Measurements from ENCODE around the gene OR2AE1.
"Not testable (repeated sequence)": the region's sequence is repeated elsewhere in the genome, so short reads cannot be mapped to it uniquely, and the experiment has no call there.

OR2AE1 gene

GRCh38 chr7:99876933-99877332 is at the start of gene OR2AE1:
TSS of gene OR2AE1 (minus strand) at chr7:99877033. CDS start at chr7:99877033, 0 bp downstream.
- no peak for DNase-seq

- no peak for DNase-seq
These were observed 49.5 kb upstream of the OR2AE1 start for GRCh38 chr7:99926321-99926720.

GRCh38 chr7:99923200-99923599 is 46.4 kb upstream of the OR2AE1 start:
- DNase-seq, result no peak

GRCh38 chr7:99920149-99920548 is 43.3 kb upstream of the OR2AE1 start:
- DNase-seq, result no peak

- no peak for DNase-seq
These were observed 42.9 kb upstream of the OR2AE1 start for GRCh38 chr7:99919814-99920112.

GRCh38 chr7:99918959-99919813 is 42.4 kb upstream of the OR2AE1 start, which contains the start of gene TRIM4:
TSS of gene TRIM4 (minus strand) at chr7:99919530. CDS start at chr7:99919401, 129 bp downstream.
- peak; percentile 82 for DNase-seq

- DNase-seq, result no peak
These were observed 34.1 kb upstream of the OR2AE1 start for GRCh38 chr7:99910976-99911375.

GRCh38 chr7:99901581-99901980 is 24.7 kb upstream of the OR2AE1 start:
- no peak for DNase-seq

- DNase-seq, result no peak
These were observed 23.1 kb upstream of the OR2AE1 start for GRCh38 chr7:99899830-99900519.

- no peak for DNase-seq
These were observed 22.0 kb upstream of the OR2AE1 start for GRCh38 chr7:99898836-99899235.

GRCh38 chr7:99898023-99898357 is 21.2 kb upstream of the OR2AE1 start:
- no peak for DNase-seq

GRCh38 chr7:99897322-99898022 is 20.6 kb upstream of the OR2AE1 start:
- no peak for DNase-seq

GRCh38 chr7:99894738-99895137 is 17.9 kb upstream of the OR2AE1 start:
- DNase-seq, result no peak

- DNase-seq, result no peak
These were observed 16.4 kb upstream of the OR2AE1 start for GRCh38 chr7:99893280-99893679.

- not testable (repeated sequence) for DNase-seq
These were observed 13.5 kb upstream of the OR2AE1 start for GRCh38 chr7:99890348-99890747.

- not testable (repeated sequence) for DNase-seq
These were observed 11.5 kb upstream of the OR2AE1 start for GRCh38 chr7:99888366-99888765.

- no peak for DNase-seq
These were observed 4.5 kb upstream of the OR2AE1 start for GRCh38 chr7:99881370-99881769.

- DNase-seq, result no peak
These were observed 342 bp downstream of the OR2AE1 start for GRCh38 chr7:99876491-99876890.

GRCh38 chr7:99868246-99868645 is 8.6 kb downstream of the OR2AE1 start:
- no peak for DNase-seq

GRCh38 chr7:99867477-99867876 is 9.4 kb downstream of the OR2AE1 start:
- not testable (repeated sequence) for DNase-seq

GRCh38 chr7:99863847-99864440 is 12.9 kb downstream of the OR2AE1 start:
- DNase-seq, result no peak

GRCh38 chr7:99860281-99861127 is 16.3 kb downstream of the OR2AE1 start:
- DNase-seq, result no peak

All from activated CD4-positive, alpha-beta T cell treated with anti-CD3 and anti-CD28 coated beads for 1 hour (primary cell).